NCI-H1105 treated with DMSO at 0.1 percent for 48 hours (cell line): Measurements from ENCODE around the gene CHD2.
A peak's percentile ranks its signal among the peaks of the same experiment; 100 is the strongest.
"Not testable (repeated sequence)": the region's sequence is repeated elsewhere in the genome, so short reads cannot be mapped to it uniquely, and the experiment has no call there.

Experiments used
- DNase-seq: peaks from one replicate; lab custom pipeline; 2025; lab: John Stamatoyannopoulos, UW

CHD2 gene

GRCh38 chr15:93020976-93021772 is 121.0 kb downstream of the CHD2 start:
- no peak for DNase-seq

- no peak for DNase-seq
These were observed 124.2 kb downstream of the CHD2 start for GRCh38 chr15:93024293-93024692.

- DNase-seq: no peak
These were observed 124.8 kb downstream of the CHD2 start for GRCh38 chr15:93024716-93025624.

- no peak for DNase-seq
These were observed 125.5 kb downstream of the CHD2 start for GRCh38 chr15:93025625-93025982.

GRCh38 chr15:93026380-93026817 is 126.3 kb downstream of the CHD2 start:
- DNase-seq: no peak

GRCh38 chr15:93027413-93027812 is 127.3 kb downstream of the CHD2 start:
- no peak for DNase-seq

GRCh38 chr15:93028111-93028631 is 128.0 kb downstream of the CHD2 start:
- no peak for DNase-seq

- DNase-seq: no peak
These were observed 128.6 kb downstream of the CHD2 start for GRCh38 chr15:93028632-93029213.

GRCh38 chr15:93029214-93029835 is 129.2 kb downstream of the CHD2 start:
- DNase-seq: no peak

- DNase-seq: no peak
These were observed 129.8 kb downstream of the CHD2 start for GRCh38 chr15:93029836-93030429.

- peak; percentile 16 for DNase-seq
These were observed 130.4 kb downstream of the CHD2 start for GRCh38 chr15:93030430-93031102.

GRCh38 chr15:93031103-93031464 is 131.0 kb downstream of the CHD2 start:
- DNase-seq: no peak

GRCh38 chr15:93031557-93032384 is 131.6 kb downstream of the CHD2 start:
- DNase-seq: not testable (repeated sequence)

- DNase-seq: not testable (repeated sequence)
These were observed 132.5 kb downstream of the CHD2 start for GRCh38 chr15:93032515-93033206.

GRCh38 chr15:93033434-93034045 is 133.4 kb downstream of the CHD2 start:
- no peak for DNase-seq

- DNase-seq: no peak
These were observed 134.4 kb downstream of the CHD2 start for GRCh38 chr15:93034512-93034911.

- no peak for DNase-seq
These were observed 135.2 kb downstream of the CHD2 start for GRCh38 chr15:93035092-93035915.
